Epithelial cell of proximal tubule (primary cell): Measurements from ENCODE around the gene SIRT7. TPM values are rescaled to one million over a fixed set of nuclear protein-coding genes. Genes with fewer than 3 reads are reported as not detected.

Experiments used
- DNase-seq: peaks from one replicate; pipeline ENCODE4 v3.0.0-alpha.2; 2011; ENCODE audit warnings: low read depth
- H3K4me3 ChIP-seq: 2 replicates; pipeline ENCODE4 v1.5.1; 2011; ENCODE audit warnings: low read depth, mild to moderate bottlenecking, low read length
- total RNA-seq: library from RNA; depleted of rRNA; stranded (reverse); fragments of >200 nt; gene quantifications from 2 replicates; pipeline ENCODE4 v1.2.3, GENCODE V29; 2015
- TF ChIP-seq, protein P1 (sequence below): conservative IDR thresholded peaks from 2 replicates; pipeline ENCODE4 v1.5.1; 2012; ENCODE audit warnings: low read depth, mild to moderate bottlenecking, low read length

The SIRT7 gene
- total RNA-seq, 1 donor from 2014 or later: 38.1 TPM

DNA sequence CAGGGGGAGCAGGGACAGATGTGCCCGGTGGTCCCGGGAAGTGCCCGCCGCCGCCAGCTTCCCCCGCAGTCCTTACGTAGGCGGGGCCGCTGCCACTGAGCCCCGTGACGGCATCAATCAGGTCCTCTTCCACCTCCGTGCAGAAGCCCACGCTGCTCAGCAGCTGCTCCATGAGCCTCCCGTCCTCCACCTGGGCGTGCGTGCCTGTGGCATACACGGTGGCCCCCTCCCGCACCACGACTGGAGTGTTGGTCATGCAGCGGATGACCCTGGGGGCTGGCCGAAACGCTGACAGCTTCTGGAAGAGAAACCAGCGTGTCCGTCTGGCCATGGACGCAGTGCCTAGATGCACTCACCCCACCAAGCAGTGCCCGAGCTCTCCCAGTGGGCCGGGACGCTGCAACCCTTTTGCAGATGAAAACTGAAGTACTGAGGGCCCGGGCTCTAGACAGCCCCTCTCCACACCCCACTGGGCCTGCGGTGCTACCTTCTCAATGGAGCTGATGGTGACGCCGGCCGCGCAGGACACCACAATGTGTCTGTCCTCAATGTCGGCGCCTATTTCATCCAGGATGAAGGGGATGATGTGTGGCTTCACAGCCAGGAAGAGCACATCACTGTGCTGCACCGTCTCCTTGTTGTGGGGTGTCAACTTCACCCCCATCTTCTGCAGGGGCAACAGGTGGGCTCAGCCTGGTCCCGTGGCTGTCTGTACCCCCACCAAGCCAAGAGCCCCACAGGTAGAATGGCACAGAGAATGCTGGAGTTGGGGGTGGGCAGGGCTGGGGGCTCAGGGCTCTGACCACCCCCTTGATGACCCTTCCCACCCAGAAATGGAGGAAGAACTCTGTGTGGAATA, 17.1 kb upstream of the SIRT7 start:
- TF ChIP-seq, protein P1, sequence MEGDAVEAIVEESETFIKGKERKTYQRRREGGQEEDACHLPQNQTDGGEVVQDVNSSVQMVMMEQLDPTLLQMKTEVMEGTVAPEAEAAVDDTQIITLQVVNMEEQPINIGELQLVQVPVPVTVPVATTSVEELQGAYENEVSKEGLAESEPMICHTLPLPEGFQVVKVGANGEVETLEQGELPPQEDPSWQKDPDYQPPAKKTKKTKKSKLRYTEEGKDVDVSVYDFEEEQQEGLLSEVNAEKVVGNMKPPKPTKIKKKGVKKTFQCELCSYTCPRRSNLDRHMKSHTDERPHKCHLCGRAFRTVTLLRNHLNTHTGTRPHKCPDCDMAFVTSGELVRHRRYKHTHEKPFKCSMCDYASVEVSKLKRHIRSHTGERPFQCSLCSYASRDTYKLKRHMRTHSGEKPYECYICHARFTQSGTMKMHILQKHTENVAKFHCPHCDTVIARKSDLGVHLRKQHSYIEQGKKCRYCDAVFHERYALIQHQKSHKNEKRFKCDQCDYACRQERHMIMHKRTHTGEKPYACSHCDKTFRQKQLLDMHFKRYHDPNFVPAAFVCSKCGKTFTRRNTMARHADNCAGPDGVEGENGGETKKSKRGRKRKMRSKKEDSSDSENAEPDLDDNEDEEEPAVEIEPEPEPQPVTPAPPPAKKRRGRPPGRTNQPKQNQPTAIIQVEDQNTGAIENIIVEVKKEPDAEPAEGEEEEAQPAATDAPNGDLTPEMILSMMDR: no peak
- H3K4me3 ChIP-seq: no peak overlapping the region
- DNase-seq: no peak

DNA sequence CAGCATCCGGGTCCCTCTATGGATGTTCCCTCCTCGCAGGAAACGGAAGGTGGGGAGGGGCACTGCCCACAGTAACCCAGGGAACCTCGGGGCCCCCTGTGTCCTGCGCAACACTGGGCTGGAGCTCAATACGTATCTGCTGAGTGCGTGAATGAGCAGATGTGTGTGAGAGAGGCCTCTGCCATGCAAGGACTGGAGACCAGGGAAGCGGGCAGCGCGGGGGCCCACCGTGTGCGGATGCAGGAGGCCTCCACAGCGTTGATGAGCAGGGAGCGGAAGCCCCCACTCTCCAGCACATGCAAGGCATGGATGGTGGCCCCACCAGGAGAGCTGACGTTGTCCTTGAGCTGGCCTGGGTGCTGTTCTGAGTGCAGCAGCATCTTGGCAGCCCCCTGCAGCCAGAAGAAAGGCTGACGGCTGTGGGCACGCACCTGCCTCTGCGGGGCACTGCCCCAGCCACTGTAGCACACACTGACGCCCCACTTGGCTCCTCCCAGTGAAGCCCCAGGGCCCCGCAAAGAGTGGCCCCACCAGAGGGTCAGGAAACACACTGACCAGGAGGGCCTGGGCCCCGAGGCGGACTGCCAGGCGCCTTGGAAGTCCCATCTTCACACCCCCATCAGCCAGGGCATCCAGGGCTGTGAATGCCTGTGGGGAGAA, 16.3 kb upstream of the SIRT7 start:
- no peak for DNase-seq

DNA sequence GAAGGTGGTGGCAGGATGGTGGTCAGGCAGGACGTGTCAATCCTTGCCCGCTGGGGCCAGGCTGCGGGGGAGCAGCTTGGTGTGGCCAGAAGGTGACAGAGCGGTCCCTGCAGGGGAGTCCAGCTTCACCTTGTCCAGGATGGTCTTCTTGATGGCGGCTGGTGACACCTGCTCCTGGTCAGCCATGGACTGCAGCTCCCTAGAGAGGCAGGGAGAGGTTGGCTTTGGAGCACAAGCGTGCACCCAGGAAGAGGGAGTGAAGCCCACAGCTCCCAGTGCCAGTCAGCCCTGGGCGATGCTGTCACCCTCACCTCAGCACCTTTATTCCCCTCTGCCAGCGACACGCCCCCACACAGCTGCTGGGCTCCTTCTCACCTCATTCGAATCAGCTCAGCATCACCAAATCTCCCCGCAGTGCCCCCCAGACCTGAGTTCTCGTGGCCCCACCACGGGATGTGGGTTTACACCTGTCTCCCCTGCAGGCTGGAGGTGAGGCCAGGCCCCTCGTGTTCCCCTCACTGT, 15.3 kb upstream of the SIRT7 start:
- no peak overlapping the region for H3K4me3 ChIP-seq
- no peak for DNase-seq
- TF ChIP-seq, protein P1: no peak

More for the DNA sequence above, 16.3 kb upstream of the SIRT7 start:
- TF ChIP-seq, protein P1: no peak
- no peak overlapping the region for H3K4me3 ChIP-seq

DNA sequence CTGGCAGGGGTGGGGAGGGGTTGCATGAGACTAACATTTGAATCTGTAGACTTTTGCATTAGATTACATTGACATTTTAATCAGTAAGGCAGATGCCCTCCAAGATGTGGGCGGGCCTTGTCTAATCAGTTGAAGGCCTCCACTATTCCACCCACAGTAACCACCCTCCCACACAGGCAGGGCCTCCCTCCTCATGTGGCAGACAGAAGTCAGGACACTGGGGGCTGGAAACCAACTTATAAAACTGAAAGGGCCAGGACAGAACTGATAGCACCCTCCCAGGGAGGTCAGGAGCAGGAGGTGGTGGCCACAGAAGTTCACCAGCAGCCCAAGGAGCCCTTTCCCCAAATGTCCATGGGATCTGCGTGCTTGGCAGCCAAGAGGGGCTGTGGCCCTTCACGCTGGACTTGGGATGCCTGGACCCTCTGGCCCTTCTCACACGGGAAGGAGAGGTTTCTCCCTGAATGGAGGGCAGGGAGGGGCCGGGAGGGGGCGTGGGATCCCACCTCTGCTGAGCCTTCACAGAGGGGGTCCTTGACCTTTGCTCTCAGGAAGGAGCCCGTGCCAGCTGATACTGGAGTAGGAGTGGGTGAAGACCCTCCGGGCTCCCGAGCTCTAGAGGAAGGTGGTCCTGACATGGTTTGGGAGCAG, 14.5 kb upstream of the SIRT7 start:
- no peak overlapping the region for H3K4me3 ChIP-seq
- TF ChIP-seq, protein P1: no peak
- no peak for DNase-seq

DNA sequence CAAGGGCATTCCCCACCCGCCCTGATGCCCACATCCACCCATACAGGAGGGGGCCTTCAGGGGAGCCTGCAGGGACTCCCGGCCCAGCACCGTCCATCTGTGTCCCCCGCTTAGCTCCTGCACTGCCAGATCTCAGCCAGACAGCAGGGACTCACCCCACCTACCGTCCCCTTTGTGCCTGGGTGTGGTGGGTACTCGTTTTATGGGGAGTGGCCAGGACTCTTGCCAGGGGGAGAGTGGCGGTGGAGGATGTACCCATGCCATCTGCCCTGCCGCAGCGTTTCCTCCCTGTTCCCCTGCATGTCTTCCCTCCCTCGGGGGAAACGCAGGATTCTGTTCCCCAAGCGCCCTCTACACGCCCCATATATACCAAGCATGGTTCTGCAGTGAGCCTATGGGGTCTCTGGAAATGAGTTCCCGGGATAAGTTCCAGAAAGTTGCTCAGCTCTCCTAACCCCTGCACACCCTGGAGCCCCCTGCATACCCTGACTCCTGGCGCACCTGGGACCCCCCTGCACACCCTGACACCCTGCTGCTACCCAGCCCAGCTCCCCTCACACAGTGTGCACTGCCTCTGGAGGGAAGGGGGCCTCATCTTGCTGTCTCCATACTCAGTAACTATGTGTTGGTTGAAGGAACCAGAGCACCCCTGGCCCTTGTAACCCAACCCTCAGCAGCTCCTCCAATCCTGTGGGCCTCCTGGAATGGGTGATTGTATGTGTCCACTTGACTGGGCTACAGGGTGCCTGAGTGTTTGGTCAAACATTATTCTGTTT, 13.8 kb upstream of the SIRT7 start:
- no peak for DNase-seq
- TF ChIP-seq, protein P1: no peak

DNA sequence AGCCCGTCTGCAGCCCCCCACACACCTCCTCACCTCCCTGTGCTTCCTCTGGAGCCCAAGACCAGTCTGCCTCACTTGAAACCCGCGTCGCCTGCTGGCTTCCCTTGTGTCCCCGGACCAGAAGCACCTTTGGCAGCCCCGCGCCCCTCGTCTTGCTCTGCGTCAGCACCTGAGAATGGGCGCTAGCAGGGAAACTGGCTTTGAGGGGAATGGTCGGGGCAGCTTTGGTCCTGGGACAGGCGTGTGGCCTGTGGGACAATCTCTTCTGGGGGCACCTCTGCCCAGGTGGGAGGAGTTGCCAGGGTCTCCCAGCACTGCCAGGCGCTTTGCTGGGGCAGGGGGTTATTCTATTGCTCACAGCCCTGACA, 13.2 kb upstream of the SIRT7 start:
- DNase-seq: no peak
- H3K4me3 ChIP-seq: no peak overlapping the region
- TF ChIP-seq, protein P1: no peak

More for the DNA sequence above, 13.8 kb upstream of the SIRT7 start:
- H3K4me3 ChIP-seq: no peak overlapping the region
